ENCODE measurements around the gene PDE1A.

PDE1A gene

DNA sequence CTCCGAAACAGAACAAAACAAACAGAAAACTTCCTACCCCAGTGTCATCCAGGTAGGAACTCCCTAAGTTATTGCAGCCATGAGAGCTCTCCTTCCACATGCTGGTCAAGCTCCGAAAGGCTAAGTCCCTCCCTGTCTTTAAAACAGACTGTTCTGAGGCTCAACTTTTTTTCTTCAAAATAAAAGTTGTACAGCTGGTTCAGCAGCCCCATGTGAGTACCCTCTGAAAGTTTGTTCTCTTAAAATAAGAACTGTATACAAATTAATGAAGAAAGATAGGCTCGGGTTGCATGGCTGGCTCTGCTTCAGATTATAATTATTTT lies at the start of gene PDE1A:
PDE1A (minus strand) TSS at position 119 of the 323 bp plus-strand sequence.
- DNase-seq (ENCODE audit: low read depth in 2 of 2), result no peak

DNA sequence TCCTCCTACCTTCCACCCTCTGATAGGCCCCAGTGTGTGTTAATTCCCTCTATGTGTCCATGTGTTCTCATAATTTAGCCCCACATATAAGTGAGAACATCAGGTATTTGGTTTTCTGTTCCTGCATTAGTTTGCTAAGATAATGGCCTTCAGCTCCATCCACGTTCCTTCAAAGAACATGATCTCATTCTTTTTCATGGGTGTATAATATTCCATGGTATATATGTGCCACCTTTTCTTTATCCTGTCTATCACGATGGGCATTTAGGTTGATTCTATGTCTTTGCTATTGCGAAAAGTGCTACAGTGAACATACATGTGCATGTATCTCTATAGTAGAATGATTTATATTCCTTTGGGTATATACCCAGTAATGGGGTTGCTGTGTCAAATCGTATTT lies 46.8 kb upstream of the PDE1A start:
- no peak for DNase-seq (ENCODE audit: low read depth in 2 of 2)

DNA sequence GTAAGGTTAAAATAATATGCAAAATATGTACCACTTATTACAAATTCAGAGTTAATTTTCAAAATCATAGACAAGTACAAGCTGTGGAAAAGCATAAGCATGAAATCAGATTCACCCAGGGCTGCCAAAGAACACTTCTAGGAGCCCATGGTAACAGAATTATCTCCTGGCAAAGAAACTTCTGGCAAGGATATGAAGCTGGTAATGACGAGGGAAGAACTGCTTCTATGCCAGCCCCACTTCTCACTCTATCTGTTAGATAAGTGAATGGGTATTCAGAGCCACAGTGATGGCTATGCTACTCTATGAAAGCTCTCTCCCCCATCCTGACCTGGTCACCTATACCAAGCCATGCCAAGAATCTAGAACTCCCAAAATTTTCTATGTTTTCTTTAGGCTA lies 36.9 kb upstream of the PDE1A start:
- DNase-seq (ENCODE audit: low read depth in 2 of 2), result no peak

DNA sequence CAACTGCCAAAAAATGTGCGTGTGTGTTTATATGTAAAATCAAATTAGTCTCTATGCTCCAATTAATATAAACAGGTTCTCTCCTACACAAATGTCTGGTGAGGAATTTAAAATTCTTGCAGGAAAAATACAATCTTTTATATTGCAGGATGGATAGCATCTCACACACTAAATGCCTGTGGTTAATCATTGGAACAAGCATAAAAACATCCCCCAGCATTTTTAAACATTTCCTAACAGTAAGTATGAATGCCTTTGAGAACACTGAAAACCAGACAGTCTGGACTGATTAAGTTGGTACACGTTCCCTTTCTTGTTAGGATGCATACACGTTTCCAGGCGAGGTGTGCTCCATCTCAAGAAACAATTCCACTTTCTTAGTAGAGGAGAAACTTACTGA lies 29.9 kb upstream of the PDE1A start:
- DNase-seq (ENCODE audit: low read depth in 2 of 2), result no peak

DNA sequence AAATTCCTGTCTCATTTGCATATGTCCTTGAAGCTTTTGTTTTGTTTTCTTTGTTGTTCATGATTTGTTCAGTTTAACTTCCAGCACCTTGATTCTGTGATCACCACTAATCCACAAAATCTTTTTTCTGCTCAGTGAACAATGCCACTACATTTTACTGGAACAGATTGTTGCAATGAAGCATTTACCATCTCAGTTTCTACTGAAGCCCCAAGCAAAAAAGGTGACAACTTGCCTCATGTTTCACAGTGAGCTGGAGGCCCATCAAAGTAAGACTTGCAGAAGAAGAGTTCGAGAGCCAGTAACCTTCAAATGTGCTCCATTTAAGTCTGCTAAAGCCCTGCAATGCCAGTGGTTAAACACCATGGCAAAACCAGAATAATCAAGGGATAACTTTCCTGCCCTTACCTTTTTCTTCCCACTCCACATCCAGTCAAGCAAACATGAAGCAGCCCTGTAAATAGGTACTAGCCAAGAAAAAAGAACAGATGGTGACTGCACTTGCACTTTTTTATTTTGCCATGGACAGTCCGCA lies 25.7 kb upstream of the PDE1A start:
- DNase-seq (ENCODE audit: low read depth in 2 of 2), result no peak

DNA sequence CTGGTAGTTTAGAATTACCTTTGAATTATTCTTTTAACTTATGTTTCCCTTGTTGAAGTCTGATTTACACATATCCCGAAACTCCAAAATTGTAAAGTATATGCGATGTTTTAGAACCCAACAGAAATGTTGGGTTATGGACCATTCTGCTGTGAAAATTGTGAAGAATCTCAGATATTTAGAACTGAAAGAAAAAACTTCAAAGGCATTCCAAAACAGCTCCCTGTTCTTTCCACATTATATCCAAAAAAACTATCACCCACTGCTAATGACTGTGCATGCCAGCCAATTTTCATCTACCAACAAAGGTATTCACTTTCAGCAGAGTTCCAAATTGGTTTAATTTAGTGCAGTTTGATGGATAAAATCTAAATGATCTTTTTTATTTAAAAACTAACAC lies 21.5 kb upstream of the PDE1A start:
- no peak for DNase-seq (ENCODE audit: low read depth in 2 of 2)

DNA sequence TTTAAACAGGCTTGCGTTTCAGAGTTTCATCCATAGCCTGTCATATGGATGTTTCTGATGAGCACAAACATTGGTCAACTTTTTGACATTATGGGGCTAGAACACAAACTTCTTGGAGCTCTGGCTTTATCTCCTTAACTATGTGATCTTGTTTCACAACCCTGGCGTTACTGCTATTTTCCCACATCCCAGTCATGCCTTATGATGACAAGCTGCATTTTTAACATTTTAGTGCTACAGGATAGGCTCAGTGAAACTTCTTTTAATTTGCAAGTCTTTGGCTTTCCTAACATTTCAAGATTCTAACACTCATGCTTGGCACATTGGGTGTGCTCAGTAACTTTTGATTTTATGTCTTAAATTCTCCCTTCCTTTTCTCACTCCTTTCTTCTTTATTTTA lies 21.0 kb upstream of the PDE1A start:
- DNase-seq (ENCODE audit: low read depth in 2 of 2), result no peak

DNA sequence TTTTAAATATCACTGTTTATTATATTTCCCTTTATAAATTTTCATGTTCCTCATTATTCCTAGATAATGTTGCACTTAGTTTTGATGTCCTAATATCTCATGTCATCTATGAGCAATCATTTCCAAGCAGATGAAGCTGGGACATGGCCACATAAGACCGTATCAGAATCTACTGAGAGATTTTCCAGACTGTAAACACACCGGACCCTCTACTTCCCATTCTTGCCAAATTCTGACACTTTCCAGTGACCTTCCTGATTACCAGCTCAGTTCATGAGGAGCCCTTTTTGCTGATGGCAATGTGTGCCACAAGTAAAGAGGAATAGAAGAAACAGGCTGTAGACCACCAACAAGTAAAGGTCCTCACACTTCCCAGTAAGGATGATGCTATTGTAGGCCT lies 20.3 kb upstream of the PDE1A start:
- no peak for DNase-seq (ENCODE audit: low read depth in 2 of 2)

DNA sequence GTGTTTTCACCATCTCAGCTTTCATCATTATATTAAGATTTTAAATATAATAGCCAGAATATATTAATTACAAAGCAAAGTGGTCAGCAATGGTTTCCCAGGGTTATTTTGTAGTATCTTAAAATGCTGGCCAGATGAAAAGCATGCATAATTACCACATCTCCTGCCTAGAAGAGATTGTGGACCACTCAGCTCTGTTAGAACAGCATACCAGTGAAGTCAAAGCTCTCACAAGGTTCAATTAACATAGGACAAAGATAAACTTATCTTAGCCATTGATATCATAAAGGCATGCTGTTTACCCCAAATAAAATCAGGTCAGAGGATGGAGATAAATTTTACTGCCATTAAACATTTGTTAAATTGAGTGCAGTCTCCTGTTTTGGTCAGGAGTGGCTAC lies 19.3 kb upstream of the PDE1A start:
- no peak for DNase-seq (ENCODE audit: low read depth in 2 of 2)

DNA sequence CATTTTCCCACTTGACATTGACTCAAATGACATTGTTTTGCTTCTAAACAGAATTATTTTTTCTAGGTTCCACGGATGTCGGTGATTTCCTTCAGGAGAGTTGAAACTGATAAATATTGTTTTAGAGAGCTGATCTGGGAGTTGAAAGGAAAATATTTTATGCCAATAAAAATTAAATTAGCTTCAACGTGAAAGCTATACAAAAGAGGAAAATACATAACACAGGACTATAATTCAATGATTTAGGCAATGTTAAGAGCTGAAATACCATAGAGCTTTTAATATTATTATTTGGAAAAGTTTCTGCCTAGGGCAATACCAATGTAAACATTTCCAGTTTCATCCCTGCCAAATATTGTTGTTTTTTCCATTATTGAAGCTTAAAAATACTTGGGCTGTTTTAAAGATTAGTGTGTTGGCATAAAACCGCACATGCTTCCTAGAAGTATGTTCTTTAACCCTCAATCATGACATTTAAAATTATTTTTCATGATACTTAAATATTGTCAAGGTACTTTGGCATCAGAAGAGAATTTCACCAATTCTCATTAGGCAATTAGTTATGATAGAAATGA lies 18.6 kb upstream of the PDE1A start:
- DNase-seq (ENCODE audit: low read depth in 2 of 2), result no peak

DNA sequence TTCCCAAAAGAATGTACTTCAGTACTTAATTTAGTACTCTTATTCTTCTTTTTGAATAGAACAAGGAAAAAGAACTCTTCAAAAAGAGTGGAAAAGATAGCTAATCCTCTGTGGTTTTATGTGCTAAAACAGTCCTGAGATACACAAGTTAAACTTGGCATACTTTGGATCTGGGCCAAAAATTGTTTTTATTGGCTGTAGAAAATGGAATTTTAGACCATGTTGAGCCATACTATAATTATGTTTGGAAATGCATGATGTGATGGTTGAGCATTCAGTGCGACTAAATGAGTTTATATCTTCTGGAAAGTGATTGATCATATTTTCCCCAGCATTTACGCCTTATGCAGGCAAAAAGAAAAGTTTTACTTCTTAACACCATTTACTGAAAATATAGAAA lies 18.0 kb upstream of the PDE1A start:
- DNase-seq (ENCODE audit: low read depth in 2 of 2), result no peak

DNA sequence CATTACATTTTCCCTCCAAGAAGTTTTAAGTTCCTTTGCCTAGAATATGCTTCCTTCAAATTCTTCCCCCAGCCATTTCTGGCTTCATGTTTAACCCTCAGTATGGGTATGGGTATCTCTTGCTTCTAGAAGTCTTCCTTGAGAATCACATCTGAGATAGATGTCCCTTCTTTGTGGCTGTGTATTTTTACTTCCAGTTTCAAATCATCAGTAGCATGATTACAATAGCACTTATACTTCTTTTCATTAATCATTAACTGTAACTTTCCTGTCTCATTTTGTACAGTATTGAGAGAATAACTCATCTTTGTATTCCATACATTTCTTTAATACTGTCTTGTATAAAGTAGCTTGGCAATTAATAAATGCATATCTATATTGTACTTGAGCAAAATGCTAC lies 17.3 kb upstream of the PDE1A start:
- no peak for DNase-seq (ENCODE audit: low read depth in 2 of 2)

DNA sequence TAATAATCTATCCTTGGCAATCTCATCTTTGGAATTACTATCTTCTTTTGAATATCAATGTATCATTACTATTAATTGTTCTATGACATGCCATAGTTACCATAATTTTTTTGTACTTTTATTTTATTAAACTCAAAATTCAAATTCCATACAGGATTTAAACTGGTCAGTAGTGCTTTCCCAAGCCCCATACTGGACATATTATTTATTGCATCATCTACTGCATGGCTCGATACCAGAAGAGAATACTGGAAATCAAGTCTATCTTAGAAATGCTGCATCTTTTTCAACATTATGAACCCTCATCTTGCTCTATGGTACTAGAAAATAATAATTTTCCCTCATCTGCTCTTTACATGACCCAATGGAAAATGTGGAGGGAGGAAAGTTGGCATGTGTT lies 9.4 kb upstream of the PDE1A start:
- no peak for DNase-seq (ENCODE audit: low read depth in 2 of 2)

DNA sequence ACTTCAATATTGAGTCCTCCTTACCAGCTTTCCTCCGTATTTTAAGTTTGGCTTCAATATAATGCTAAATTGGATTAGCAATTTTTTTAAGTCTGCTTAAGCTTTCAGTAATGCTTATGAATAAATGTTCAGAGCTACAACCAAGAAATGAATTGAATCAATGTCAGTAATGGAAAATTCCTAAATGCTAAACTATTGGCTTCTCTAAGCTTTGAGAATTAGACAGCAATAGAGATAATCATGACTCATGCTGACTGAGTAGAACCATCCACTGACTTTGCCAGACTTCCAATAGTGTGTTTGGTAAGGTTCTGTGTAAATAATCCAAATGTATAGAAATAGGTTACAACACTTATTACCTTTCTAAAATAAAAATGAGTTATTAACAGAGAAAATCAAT lies 8.9 kb upstream of the PDE1A start:
- DNase-seq (ENCODE audit: low read depth in 2 of 2), result no peak

DNA sequence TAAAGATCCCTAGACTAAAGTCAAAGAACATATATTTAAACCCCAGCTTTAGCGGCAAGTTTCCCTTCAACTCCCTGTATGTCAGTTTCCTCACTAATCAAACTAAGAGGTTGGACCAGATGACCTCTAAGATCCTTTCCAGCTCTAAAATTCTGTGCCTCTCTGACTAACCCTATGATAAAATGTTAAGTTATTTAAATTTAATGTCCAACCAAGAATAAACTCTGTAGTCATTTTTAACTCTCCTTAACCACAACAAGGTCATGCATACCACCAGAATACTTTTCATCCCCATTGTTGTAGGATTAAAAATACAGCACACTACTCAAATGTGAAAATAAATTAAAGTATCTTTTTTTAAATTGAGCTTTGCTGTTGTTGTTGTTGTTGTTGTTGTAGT lies 5.2 kb upstream of the PDE1A start:
- DNase-seq (ENCODE audit: low read depth in 2 of 2), result no peak

DNA sequence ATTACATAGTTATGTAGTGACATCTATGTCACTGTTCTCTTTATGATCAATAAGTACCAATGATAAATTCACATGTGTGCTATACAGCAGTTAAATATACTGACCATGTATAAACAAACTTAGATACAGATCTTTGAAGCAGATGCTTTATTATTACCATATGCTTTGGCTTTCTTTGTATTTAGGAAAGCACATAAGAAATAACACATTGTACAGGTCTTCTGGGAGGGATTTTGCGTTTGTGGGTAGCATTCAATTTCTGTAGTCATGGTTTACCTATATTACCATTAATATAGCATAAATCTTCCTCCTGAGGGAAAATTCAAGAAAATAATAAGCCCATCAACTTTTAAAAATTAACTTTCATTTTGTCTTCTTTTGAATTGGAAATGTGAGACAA lies 1.6 kb upstream of the PDE1A start:
- DNase-seq (ENCODE audit: low read depth in 2 of 2), result no peak

DNA sequence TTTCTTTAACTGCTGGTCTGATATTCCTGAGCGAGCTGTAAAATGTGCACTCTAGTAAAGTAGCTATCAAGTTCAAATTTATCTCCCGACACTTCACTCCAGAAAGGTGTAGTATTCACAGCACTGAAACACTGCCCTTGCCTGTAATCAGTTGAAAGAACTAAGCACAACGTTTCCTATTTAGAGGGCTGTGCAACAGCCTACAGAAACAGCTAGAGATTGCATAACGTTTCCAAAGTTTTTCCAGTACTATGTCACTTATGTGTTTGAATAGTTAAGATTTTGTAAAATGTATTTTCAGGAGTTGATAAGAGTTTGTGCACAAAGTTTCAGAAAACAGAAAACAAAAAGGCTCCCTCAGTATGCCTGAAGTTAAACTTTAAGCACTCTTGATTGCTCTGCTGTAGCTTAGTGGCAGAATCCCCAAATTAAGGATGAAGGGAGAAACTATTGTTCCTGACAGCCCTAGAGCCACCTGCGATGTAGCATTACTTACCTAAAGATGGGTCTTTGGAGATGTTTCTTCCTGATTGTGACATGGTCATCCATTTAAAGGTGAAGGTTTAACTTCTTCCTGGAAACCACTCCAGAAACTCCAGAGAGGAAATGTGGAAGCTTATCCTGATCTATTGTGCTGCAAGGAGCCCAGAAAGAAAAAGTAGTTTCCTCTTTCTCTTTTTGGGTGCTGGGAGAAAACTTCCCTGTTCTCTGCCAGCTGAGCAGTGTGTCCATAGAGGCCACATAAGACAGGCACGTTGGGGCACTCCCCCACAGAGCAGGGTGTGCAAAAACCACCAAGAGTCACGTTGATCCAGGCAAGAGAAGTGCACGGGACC lies 536 bp downstream of the PDE1A start:
- DNase-seq (ENCODE audit: low read depth in 2 of 2), result no peak

DNA sequence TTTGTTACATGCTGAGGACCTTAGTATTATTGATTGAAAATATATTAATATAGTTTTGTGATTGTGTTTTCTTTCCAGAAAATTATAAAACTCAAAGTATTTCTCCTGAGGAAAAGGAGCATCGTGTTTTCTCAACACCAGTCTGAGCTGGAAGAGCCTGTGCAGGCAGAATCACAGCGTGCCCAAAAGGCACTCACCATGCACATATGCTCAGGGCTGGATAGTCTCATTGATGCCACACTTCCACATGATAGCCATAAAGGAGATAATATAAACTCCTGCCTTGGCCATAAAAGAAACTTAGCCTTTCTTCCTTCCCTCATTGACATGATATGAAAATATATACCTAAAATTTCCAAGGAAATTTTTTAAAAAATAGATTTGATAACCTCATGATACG lies 4.0 kb downstream of the PDE1A start:
- DNase-seq (ENCODE audit: low read depth in 2 of 2), result no peak

DNA sequence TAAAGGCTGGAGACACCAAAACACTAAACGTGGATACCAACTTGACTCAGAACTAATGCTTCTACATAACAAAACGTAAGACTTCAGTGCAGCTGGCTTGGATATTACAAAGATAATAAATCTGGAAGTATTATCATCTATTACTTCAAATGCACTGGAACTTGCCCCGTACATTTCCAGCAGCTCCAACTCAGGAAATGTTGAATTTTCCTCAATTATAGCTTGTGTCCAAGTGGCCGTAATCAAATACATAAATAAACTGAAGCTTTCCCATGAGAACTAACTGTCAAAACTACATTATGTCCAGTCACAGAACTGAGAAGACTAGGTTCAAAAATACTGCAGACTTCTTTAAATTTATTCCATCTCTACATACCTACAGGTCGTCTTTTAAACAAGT lies 6.2 kb downstream of the PDE1A start:
- DNase-seq (ENCODE audit: low read depth in 2 of 2), result no peak

DNA sequence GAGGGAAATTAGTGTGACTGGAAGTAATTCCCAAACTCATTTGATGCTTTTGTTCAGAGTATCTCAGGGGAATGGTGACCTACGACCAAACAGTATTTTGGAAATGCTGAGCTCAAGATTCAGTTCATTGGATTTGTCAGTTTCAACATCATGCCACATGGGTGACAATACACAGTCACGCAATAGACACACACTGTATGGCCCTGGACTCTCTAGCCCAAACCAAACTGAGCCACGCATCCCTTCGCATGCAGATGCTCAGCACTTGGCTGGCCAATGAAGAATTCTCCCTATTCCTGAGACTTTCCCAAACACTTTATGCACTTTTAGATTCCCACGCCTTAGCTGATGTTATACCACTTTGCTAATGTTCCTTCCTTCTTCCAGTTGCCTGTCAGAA lies 10.0 kb downstream of the PDE1A start:
- no peak for DNase-seq (ENCODE audit: low read depth in 2 of 2)

DNA sequence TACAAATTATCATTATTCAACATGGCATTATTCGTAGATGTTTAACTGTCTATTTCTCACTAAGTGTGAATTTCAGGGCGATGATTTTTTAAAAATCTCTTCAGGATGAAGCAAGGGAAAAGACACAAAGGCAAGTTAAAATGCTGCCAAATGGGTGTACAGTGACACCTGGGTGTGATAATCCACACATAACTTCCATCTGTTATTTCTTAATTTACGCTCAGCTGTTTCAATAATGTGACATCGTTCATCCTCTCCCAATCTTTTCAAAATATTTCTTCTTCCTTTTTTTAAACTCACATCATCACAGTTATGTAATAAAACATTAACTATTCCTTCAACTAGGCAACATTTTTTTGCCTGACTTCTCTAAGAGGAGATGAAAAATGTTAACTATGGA lies 10.6 kb downstream of the PDE1A start:
- DNase-seq (ENCODE audit: low read depth in 2 of 2), result no peak

DNA sequence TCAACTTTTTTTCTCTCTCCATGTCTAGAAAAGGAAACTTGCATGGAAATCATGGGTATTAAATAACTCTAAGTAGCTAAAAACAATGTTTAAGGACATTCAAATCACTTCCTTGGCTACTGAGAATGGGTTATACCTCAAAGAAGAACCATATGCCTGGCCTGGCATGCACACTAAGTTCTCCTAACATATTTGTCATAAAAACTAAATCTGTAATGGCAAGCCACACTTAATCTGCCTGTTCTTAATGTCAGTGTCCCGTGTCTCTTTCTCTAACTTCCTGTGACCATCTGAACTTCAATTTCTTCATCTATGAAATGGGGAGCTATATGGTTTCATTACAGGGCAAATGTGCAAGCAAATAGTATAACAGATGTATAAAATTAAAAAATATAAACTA lies 11.1 kb downstream of the PDE1A start:
- no peak for DNase-seq (ENCODE audit: low read depth in 2 of 2)

DNA sequence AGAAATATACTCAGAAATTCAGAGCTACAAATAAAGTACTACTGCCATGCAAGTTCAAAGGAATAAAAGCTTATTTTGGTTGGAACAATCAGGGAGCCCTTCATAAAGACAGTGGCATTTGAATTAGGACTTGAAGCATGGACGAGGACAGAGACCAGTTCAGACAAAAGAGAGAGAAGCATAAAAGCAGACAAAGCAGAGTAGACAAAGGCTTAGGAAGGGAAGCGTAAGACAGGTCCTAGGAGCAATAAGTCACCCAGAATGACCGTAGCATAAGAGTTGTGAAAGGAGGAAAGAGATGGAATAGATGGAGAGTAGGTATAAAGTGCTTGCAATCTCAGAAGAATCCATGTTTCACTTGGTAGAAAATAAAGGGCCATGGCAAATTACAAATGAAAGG lies 14.0 kb downstream of the PDE1A start:
- DNase-seq (ENCODE audit: low read depth in 2 of 2), result no peak

DNA sequence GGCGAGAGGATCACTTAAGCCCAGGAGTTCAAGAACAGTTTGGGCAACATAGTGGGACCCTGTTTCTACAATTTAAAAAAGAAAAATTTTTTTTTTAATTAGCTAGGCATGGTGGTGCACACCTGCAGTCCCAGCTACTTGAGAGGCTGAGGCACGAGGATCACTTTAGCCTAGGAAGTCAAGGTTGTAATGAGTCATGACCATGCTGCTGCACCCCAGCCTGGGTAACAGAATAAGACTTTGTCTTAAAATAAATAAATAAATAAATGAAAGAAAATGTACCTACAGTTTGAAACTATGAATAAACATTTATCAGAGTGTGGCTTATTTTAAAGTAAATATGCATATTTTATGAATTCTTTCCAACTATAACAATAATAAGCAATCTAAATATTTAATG lies 16.7 kb downstream of the PDE1A start:
- no peak for DNase-seq (ENCODE audit: low read depth in 2 of 2)
